H9 (cell line): Measurements from ENCODE around the gene FAT3. TPM values are rescaled to one million over a fixed set of nuclear protein-coding genes. Genes with fewer than 3 reads are reported as not detected.

Source experiments
- DNase-seq: peaks from one replicate; pipeline ENCODE4 v3.0.0-alpha.2; 2017
- H2AFZ ChIP-seq: one replicate; pipeline ENCODE4 v1.6.1; 2013; ENCODE audit warnings: mild to moderate bottlenecking, low read length, control low read depth, moderate library complexity
- H2AK5ac ChIP-seq: 2 replicates; pipeline ENCODE4 v1.6.1; 2013; ENCODE audit warnings: low read length, control low read depth, mixed read lengths; ENCODE audit not compliant: insufficient read length
- H2BK120ac ChIP-seq: one replicate; pipeline ENCODE4 v1.6.1; 2013; ENCODE audit warnings: low read depth, mild to moderate bottlenecking, low read length, control low read depth, inconsistent platforms; ENCODE audit not compliant: poor library complexity, severe bottlenecking
- H2BK12ac ChIP-seq: 2 replicates; pipeline ENCODE4 v1.6.1; 2013; ENCODE audit warnings: low read length, control low read depth, mixed read lengths, low read depth; ENCODE audit not compliant: insufficient read length
- H2BK15ac ChIP-seq: 2 replicates; pipeline ENCODE4 v1.6.1; 2013; ENCODE audit warnings: low read depth, low read length, control low read depth
- H2BK20ac ChIP-seq: one replicate; pipeline ENCODE4 v1.6.1; 2013; ENCODE audit warnings: low read depth, mild to moderate bottlenecking, low read length, control low read depth, inconsistent platforms; ENCODE audit not compliant: poor library complexity, severe bottlenecking
- H2BK5ac ChIP-seq: 2 replicates; pipeline ENCODE4 v1.6.1; 2013; ENCODE audit warnings: low read length, control low read depth, mixed read lengths; ENCODE audit not compliant: insufficient read length
- H3K14ac ChIP-seq: 2 replicates; pipeline ENCODE4 v1.6.1; 2013; ENCODE audit warnings: low read length, control low read depth; ENCODE audit not compliant: insufficient read depth
- H3K18ac ChIP-seq: 2 replicates; pipeline ENCODE4 v1.6.1; 2013; ENCODE audit warnings: low read depth, mild to moderate bottlenecking, mixed read lengths, low read length, control low read depth; ENCODE audit not compliant: insufficient read length
- H3K23ac ChIP-seq: 2 replicates; pipeline ENCODE4 v1.6.1; 2013; ENCODE audit warnings: low read length, control low read depth, mixed read lengths, low read depth; ENCODE audit not compliant: insufficient read length
- H3K23me2 ChIP-seq: 2 replicates; pipeline ENCODE4 v1.6.1; 2013; ENCODE audit warnings: low read depth, mild to moderate bottlenecking, mixed read lengths, low read length, control low read depth; ENCODE audit not compliant: insufficient read length, poor library complexity, severe bottlenecking
- H3K27ac ChIP-seq: 2 replicates; pipeline ENCODE4 v1.5.1; 2013; ENCODE audit warnings: low read length, control low read depth, mixed read lengths, low read depth; ENCODE audit not compliant: insufficient read length
- H3K27me3 ChIP-seq: 2 replicates; pipeline ENCODE4 v1.6.1; 2013; ENCODE audit warnings: low read length, control low read depth, inconsistent platforms; ENCODE audit not compliant: insufficient read depth
- H3K4ac ChIP-seq: 2 replicates; pipeline ENCODE4 v1.6.1; 2013; ENCODE audit warnings: low read depth, mild to moderate bottlenecking, control low read depth, inconsistent platforms, low read length, moderate library complexity
- H3K4me1 ChIP-seq: 2 replicates; pipeline ENCODE4 v1.6.1; 2013; ENCODE audit warnings: low read length, control low read depth, inconsistent platforms; ENCODE audit not compliant: insufficient read depth
- H3K4me2 ChIP-seq: 2 replicates; pipeline ENCODE4 v1.6.1; 2013; ENCODE audit warnings: low read length, control low read depth, mixed read lengths; ENCODE audit not compliant: insufficient read length, insufficient read depth
- H3K56ac ChIP-seq: 2 replicates; pipeline ENCODE4 v1.6.1; 2013; ENCODE audit warnings: low read depth, mild to moderate bottlenecking, mixed read lengths, low read length, control low read depth; ENCODE audit not compliant: insufficient read length
- H3K79me1 ChIP-seq: 2 replicates; pipeline ENCODE4 v1.6.1; 2013; ENCODE audit warnings: low read depth, mild to moderate bottlenecking, moderate library complexity, low read length, control low read depth, inconsistent platforms; ENCODE audit not compliant: insufficient read depth, poor library complexity, severe bottlenecking
- H3K79me2 ChIP-seq: 2 replicates; pipeline ENCODE4 v1.6.1; 2013; ENCODE audit warnings: low read length, control low read depth, inconsistent platforms; ENCODE audit not compliant: insufficient read depth
- H3K9ac ChIP-seq: 2 replicates; pipeline ENCODE4 v1.6.1; 2013; ENCODE audit warnings: low read length, control low read depth, mixed read lengths; ENCODE audit not compliant: insufficient read length; ENCODE audit errors: extremely low read depth
- H3K9me3 ChIP-seq: one replicate; pipeline ENCODE4 v1.6.1; 2013; ENCODE audit warnings: low read depth, low read length, inconsistent platforms; ENCODE audit not compliant: control insufficient read depth
- H3T11ph ChIP-seq: one replicate; pipeline ENCODE4 v1.6.1; 2013; ENCODE audit warnings: mild to moderate bottlenecking, low read length, control low read depth, inconsistent platforms
- H4K20me1 ChIP-seq: one replicate; pipeline ENCODE4 v1.6.1; 2013; ENCODE audit not compliant: control insufficient read depth, insufficient read length, insufficient read depth
- H4K5ac ChIP-seq: 2 replicates; pipeline ENCODE4 v1.6.1; 2013; ENCODE audit warnings: low read depth, mild to moderate bottlenecking, mixed read lengths, low read length, control low read depth; ENCODE audit not compliant: insufficient read length
- H4K8ac ChIP-seq: replicated peaks from 2 replicates; pipeline ENCODE4 v1.6.1; 2013; ENCODE audit warnings: low read length, control low read depth, mixed read lengths, low read depth; ENCODE audit not compliant: insufficient read length
- H4K91ac ChIP-seq: 2 replicates; pipeline ENCODE4 v1.6.1; 2013; ENCODE audit warnings: low read depth, mild to moderate bottlenecking, moderate library complexity, mixed read lengths, low read length, control low read depth; ENCODE audit not compliant: insufficient read length
- H3K27ac Mint-ChIP-seq, 3 experiments: 2 replicates in 2 of 3; 3 replicates in 1 of 3; pipeline ENCODE4 v1.8.0; 2020 to 2021; ENCODE audit warnings: mixed read lengths in 3 of 3, mild to moderate bottlenecking in 1 of 3, moderate library complexity in 1 of 3
- H3K27me3 Mint-ChIP-seq: 2 replicates; pipeline ENCODE4 v1.8.0; 2021; ENCODE audit warnings: low read depth, mild to moderate bottlenecking, moderate library complexity, mixed read lengths
- H3K36me3 Mint-ChIP-seq, 3 experiments: 2 replicates in 2 of 3; 3 replicates in 1 of 3; pipeline ENCODE4 v1.8.0; 2020 to 2021; ENCODE audit warnings: low read depth in 3 of 3, mixed read lengths in 3 of 3; ENCODE audit not compliant: insufficient read depth in 1 of 3
- H3K4me1 Mint-ChIP-seq, 2 experiments: 2 replicates each; pipeline ENCODE4 v1.8.0; 2020; ENCODE audit warnings: mixed read lengths in 2 of 2
- H3K4me3 Mint-ChIP-seq, 2 experiments: 2 replicates in 1 of 2; 3 replicates in 1 of 2; pipeline ENCODE4 v1.8.0; 2020 to 2021; ENCODE audit warnings: mild to moderate bottlenecking in 2 of 2, mixed read lengths in 2 of 2, moderate library complexity in 1 of 2
- H3K9me3 Mint-ChIP-seq, 2 experiments: 2 replicates in 1 of 2; 3 replicates in 1 of 2; pipeline ENCODE4 v1.8.0; 2020; ENCODE audit warnings: mild to moderate bottlenecking in 2 of 2, mixed read lengths in 2 of 2, moderate library complexity in 1 of 2
- CTCF ChIP-seq: fragments of 200-600 bp; sonication (generic); conservative IDR thresholded peaks from 3 replicates; pipeline ENCODE4 v1.8.0; 2021; ENCODE audit warnings: antibody characterized with exemption, mild to moderate bottlenecking
- total RNA-seq: library from RNA; stranded (reverse); gene quantifications from 2 replicates; pipeline ENCODE4 v1.2.1, GENCODE V29; 2021

The FAT3 gene
- total RNA-seq, 1 experiment from 2014 or later, result 19.1 TPM

GRCh38 chr11:92246630-92247029 is 22.0 kb downstream of the FAT3 start:
- no peak for DNase-seq
- H2BK15ac ChIP-seq, result no peak overlapping the region
- Mint-ChIP-seq H3K27me3 (no peaks in the 10 kb centered on the region), H3K9me3 (peaks cover 3% of the 10 kb centered on the region in 2 experiments; a peak in 2 of 5 replicates), H3K36me3 (peaks cover 0 to 3% (median 0%) of the 10 kb centered on the region in 3 experiments; a peak in 4 of 7 replicates), H3K27ac (no peak overlapping the region), H3K4me3 (no peak overlapping the region), H3K4me1 (peaks cover 16 to 21% of the 10 kb centered on the region in 2 experiments)
- H3K9me3 ChIP-seq, result no peaks in the 10 kb centered on the region
- no peak overlapping the region for H3K27ac ChIP-seq
- H3K79me1 ChIP-seq, result peaks cover 9% of the 10 kb centered on the region
- H2BK120ac ChIP-seq, result no peak overlapping the region
- no peak overlapping the region for H4K8ac ChIP-seq
- no peak overlapping the region for H2AFZ ChIP-seq
- no peaks in the 10 kb centered on the region for H3K23me2 ChIP-seq
- H3K18ac ChIP-seq, result no peak overlapping the region
- H3T11ph ChIP-seq, result no peak overlapping the region
- no peaks in the 10 kb centered on the region for H4K20me1 ChIP-seq
- no peak overlapping the region for H3K9ac ChIP-seq
- no peak overlapping the region for H2BK5ac ChIP-seq
- TF ChIP-seq CTCF, result no peak
- no peaks in the 10 kb centered on the region for H3K27me3 ChIP-seq
- H3K23ac ChIP-seq, result no peak overlapping the region
- no peak overlapping the region for H2AK5ac ChIP-seq
- no peak overlapping the region for H2BK12ac ChIP-seq
- no peak overlapping the region for H2BK20ac ChIP-seq
- H3K14ac ChIP-seq, result no peak overlapping the region
- no peak overlapping the region for H4K91ac ChIP-seq
- H3K79me2 ChIP-seq, result peaks cover 17% of the 10 kb centered on the region; the same call in 1 of the 2 replicates
- H3K4me1 ChIP-seq, result peaks cover 15% of the 10 kb centered on the region; the same call in 1 of the 2 replicates
- no peak overlapping the region for H3K4me2 ChIP-seq
- no peak overlapping the region for H3K4ac ChIP-seq
- no peak overlapping the region for H3K56ac ChIP-seq
- no peak overlapping the region for H4K5ac ChIP-seq
